Measurements from ENCODE around the gene TOR2A. TPM values are rescaled to one million over a fixed set of nuclear protein-coding genes. Genes with fewer than 3 reads are reported as not detected.

The TOR2A gene
- total RNA-seq, 1 donor from 2014 or later, result 2.3 TPM

DNA sequence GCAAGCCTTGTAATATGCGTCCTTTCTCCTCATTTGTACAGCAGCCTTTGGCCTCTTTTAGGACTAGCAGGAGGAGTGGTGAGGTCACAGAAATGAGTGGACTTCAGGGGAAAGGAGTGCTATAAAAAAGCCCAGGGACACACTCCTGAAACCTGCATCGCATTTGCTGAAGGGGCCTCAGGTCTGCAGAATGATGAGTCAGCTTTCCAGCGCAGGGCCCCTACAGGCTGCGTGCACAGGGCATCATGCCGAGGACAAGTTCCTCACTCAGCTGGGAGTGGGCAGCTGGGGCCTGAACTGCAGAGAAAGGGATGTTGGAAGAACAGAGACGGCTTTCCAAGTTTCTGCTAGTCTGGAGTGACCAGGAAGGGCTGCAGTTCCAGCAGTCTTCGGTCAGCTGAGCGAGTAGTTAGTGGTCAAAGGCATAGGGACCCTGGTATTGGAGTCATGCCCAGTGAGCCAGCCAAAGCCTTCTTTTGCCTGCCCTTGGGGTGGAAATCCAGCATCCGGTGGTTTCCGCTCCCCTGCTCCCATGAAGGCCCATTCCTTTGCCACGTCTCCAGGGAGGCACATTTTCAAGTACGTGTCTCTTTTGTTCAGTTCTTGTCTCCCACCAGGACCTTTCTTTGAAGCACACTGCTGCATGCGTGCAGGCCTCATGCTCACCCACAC, 45.6 kb downstream of the TOR2A start:
- H3K36me3 ChIP-seq, result peaks cover 64% of the 10 kb centered on the region
- H3K4me1 ChIP-seq, result no peaks in the 10 kb centered on the region
- intact Hi-C loops (cut with micrococcal nuclease), result no loop called here
- TF ChIP-seq, protein P1, sequence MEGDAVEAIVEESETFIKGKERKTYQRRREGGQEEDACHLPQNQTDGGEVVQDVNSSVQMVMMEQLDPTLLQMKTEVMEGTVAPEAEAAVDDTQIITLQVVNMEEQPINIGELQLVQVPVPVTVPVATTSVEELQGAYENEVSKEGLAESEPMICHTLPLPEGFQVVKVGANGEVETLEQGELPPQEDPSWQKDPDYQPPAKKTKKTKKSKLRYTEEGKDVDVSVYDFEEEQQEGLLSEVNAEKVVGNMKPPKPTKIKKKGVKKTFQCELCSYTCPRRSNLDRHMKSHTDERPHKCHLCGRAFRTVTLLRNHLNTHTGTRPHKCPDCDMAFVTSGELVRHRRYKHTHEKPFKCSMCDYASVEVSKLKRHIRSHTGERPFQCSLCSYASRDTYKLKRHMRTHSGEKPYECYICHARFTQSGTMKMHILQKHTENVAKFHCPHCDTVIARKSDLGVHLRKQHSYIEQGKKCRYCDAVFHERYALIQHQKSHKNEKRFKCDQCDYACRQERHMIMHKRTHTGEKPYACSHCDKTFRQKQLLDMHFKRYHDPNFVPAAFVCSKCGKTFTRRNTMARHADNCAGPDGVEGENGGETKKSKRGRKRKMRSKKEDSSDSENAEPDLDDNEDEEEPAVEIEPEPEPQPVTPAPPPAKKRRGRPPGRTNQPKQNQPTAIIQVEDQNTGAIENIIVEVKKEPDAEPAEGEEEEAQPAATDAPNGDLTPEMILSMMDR (IDR thresholded peaks at IDR 0.05; ENCODE audit: borderline replicate concordance), result no peak
- DNase-seq, result no peak
- no peak overlapping the region for H3K27ac ChIP-seq (replicated peaks)
- no peaks in the 10 kb centered on the region for H3K9me3 ChIP-seq (replicated peaks)
- H3K4me3 ChIP-seq, result no peak overlapping the region
- no peaks in the 10 kb centered on the region for H3K27me3 ChIP-seq (ENCODE audit: low read depth)

- Histone ChIP-seq H3K4me3 (no peak overlapping the region), H3K36me3 (peaks cover 86% of the 10 kb centered on the region), H3K27me3 (ENCODE audit: low read depth) (no peaks in the 10 kb centered on the region), H3K9me3 (replicated peaks) (no peaks in the 10 kb centered on the region), H3K27ac (replicated peaks) (no peak overlapping the region), H3K4me1 (no peaks in the 10 kb centered on the region)
- DNase-seq, result no peak
- intact Hi-C loops (cut with micrococcal nuclease), result no loop called here
- TF ChIP-seq, protein P1 (IDR thresholded peaks at IDR 0.05; ENCODE audit: borderline replicate concordance), result no peak
These were observed 48.4 kb downstream of the TOR2A start for GRCh38 chr9:127686461-127687393.

DNA sequence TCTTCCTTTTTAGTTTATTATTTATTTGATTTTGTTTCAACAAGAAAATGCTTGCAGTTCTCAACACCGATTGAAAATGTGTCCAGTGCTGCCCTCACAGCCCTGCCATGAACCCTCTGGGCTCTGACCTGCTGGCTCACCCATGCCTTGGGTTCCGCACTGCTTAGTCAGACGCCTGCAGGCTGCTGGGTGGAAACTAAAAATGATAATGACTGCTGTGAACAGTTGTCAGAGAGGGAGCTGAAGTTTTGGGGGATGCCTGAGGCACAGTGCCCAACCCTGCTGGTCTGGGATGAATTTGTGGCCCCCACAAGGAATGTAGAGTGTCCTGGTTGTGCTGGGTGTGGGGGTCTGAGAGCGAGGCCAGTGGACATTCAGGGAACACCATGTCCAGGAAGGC, 50.5 kb downstream of the TOR2A start:
- TF ChIP-seq, protein P1 (IDR thresholded peaks at IDR 0.05; ENCODE audit: borderline replicate concordance), result no peak
- Histone ChIP-seq H3K9me3 (replicated peaks) (no peaks in the 10 kb centered on the region), H3K36me3 (peaks cover 86% of the 10 kb centered on the region), H3K27ac (replicated peaks) (no peak overlapping the region), H3K27me3 (ENCODE audit: low read depth) (no peaks in the 10 kb centered on the region), H3K4me3 (no peak overlapping the region), H3K4me1 (no peaks in the 10 kb centered on the region)
- intact Hi-C loops (cut with micrococcal nuclease), result no loop called here
- DNase-seq, result no peak

- no peak for DNase-seq
- intact Hi-C loops (cut with micrococcal nuclease), result no loop called here
- H3K4me1 ChIP-seq, result no peaks in the 10 kb centered on the region
- no peaks in the 10 kb centered on the region for H3K9me3 ChIP-seq (replicated peaks)
- H3K27ac ChIP-seq (replicated peaks), result no peak overlapping the region
- H3K36me3 ChIP-seq, result peaks cover 86% of the 10 kb centered on the region
- H3K27me3 ChIP-seq (ENCODE audit: low read depth), result no peaks in the 10 kb centered on the region
- TF ChIP-seq, protein P1 (IDR thresholded peaks at IDR 0.05; ENCODE audit: borderline replicate concordance), result no peak
- no peak overlapping the region for H3K4me3 ChIP-seq
These were observed 51.4 kb downstream of the TOR2A start for GRCh38 chr9:127683723-127684122.

- intact Hi-C loops (cut with micrococcal nuclease), result no loop called here
- Histone ChIP-seq H3K4me1 (no peaks in the 10 kb centered on the region), H3K9me3 (replicated peaks) (no peaks in the 10 kb centered on the region), H3K4me3 (no peak overlapping the region), H3K27ac (replicated peaks) (no peak overlapping the region), H3K36me3 (peaks cover 90% of the 10 kb centered on the region), H3K27me3 (ENCODE audit: low read depth) (no peaks in the 10 kb centered on the region)
- DNase-seq, result no peak
- TF ChIP-seq, protein P1 (IDR thresholded peaks at IDR 0.05; ENCODE audit: borderline replicate concordance), result no peak
These were observed 52.5 kb downstream of the TOR2A start for GRCh38 chr9:127682351-127683136.

Data from left ventricle myocardium inferior (tissue), 1 donor.